ENCODE data around the gene SLC45A3.

DNA sequence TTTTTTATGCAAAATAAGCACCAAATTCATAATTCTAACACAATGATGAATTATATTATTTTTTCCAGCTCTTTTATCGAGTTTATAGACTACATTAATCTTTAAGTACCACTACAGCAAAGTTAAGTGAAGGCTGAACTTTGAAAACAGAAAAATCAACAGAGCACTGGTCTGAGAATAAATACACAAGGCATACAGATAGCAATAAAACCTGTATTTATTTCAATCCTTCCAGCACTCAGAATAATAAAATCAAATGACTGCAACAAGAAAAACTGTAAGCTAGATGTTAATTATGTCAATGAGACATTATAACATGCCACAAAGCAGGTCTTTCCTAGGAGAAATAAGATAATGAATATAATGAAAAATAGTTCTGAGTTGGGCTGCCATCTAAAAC is 45.2 kb upstream of the SLC45A3 start:
- TF ChIP-seq CTCF (IDR thresholded peaks at IDR 0.05; ENCODE audit: insufficient read depth, low read length) (no peak), POLR2AphosphoS5 (IDR thresholded peaks at IDR 0.05; ENCODE audit: low read depth) (no peak), REST (IDR thresholded peaks at IDR 0.05; ENCODE audit: insufficient replicate concordance, low read depth) (no peak)
